HG03571 (cell line): ENCODE measurements around the gene RELN.

Experiments
- ATAC-seq: cut with Tn5 transposase; IDR thresholded peaks from one replicate; pipeline ENCODE4 v1.9.1; 2021; ENCODE audit not compliant: unreplicated experiment

The RELN gene

GRCh38 chr7:103592844-103593243, 396.6 kb downstream of the RELN start:
- no peak for ATAC-seq

- ATAC-seq, result no peak
Measured at GRCh38 chr7:103592187-103592586, 397.3 kb downstream of the RELN start.

- ATAC-seq, result no peak
Measured at GRCh38 chr7:103580031-103580430, 409.4 kb downstream of the RELN start.

- ATAC-seq, result no peak
Measured at GRCh38 chr7:103577059-103577458, 412.4 kb downstream of the RELN start.

GRCh38 chr7:103576641-103577040, 412.8 kb downstream of the RELN start:
- ATAC-seq, result no peak

- no peak for ATAC-seq
Measured at GRCh38 chr7:103574576-103574975, 414.9 kb downstream of the RELN start.

GRCh38 chr7:103573479-103574058, 415.9 kb downstream of the RELN start:
- ATAC-seq, result no peak

GRCh38 chr7:103571586-103571985, 417.9 kb downstream of the RELN start:
- no peak for ATAC-seq

GRCh38 chr7:103569621-103570305, 419.7 kb downstream of the RELN start:
- ATAC-seq, result no peak

- ATAC-seq, result no peak
Measured at GRCh38 chr7:103564416-103564815, 425.0 kb downstream of the RELN start.

GRCh38 chr7:103560136-103560535, 429.3 kb downstream of the RELN start:
- no peak for ATAC-seq

GRCh38 chr7:103551016-103551415, 438.4 kb downstream of the RELN start:
- no peak for ATAC-seq

- no peak for ATAC-seq
Measured at GRCh38 chr7:103549786-103550185, 439.7 kb downstream of the RELN start.

GRCh38 chr7:103547451-103548284, 441.8 kb downstream of the RELN start:
- ATAC-seq, result no peak

GRCh38 chr7:103542470-103542869, 447.0 kb downstream of the RELN start:
- ATAC-seq, result no peak

- no peak for ATAC-seq
Measured at GRCh38 chr7:103541947-103542346, 447.5 kb downstream of the RELN start.

- ATAC-seq, result no peak
Measured at GRCh38 chr7:103541026-103541425, 448.4 kb downstream of the RELN start.

GRCh38 chr7:103540338-103540737, 449.1 kb downstream of the RELN start:
- no peak for ATAC-seq

GRCh38 chr7:103539875-103540274, 449.6 kb downstream of the RELN start:
- ATAC-seq, result no peak

- no peak for ATAC-seq
Measured at GRCh38 chr7:103538964-103539709, 450.3 kb downstream of the RELN start.

GRCh38 chr7:103533761-103534160, 455.7 kb downstream of the RELN start:
- ATAC-seq, result no peak
